GM06990 (cell line): ENCODE measurements around the gene SEMA4A.

Experiments
- DNase-seq: peaks from one replicate; pipeline ENCODE4 v3.0.0-alpha.2; 2011; ENCODE audit not compliant: insufficient read length; ENCODE audit errors: extremely low read depth
- H3K27me3 ChIP-seq: replicated peaks from 2 replicates; pipeline ENCODE4 v1.6.0; 2011; ENCODE audit warnings: low read length; ENCODE audit not compliant: control insufficient read depth, insufficient read depth
- H3K36me3 ChIP-seq: 2 replicates; pipeline ENCODE4 v1.5.1; 2011; ENCODE audit warnings: low read length; ENCODE audit not compliant: control insufficient read depth, insufficient read depth
- H3K4me3 ChIP-seq: replicated peaks from 2 replicates; pipeline ENCODE4 v1.5.1; 2011; ENCODE audit warnings: low read depth, mild to moderate bottlenecking, control low read depth, low read length
- TF ChIP-seq, protein P1 (sequence below): IDR thresholded peaks from 2 replicates; pipeline ENCODE4 v1.5.1; 2011; ENCODE audit warnings: low read length, control low read depth, mild to moderate bottlenecking, inconsistent platforms; ENCODE audit not compliant: insufficient read depth, poor library complexity, severe bottlenecking

The SEMA4A gene

DNA sequence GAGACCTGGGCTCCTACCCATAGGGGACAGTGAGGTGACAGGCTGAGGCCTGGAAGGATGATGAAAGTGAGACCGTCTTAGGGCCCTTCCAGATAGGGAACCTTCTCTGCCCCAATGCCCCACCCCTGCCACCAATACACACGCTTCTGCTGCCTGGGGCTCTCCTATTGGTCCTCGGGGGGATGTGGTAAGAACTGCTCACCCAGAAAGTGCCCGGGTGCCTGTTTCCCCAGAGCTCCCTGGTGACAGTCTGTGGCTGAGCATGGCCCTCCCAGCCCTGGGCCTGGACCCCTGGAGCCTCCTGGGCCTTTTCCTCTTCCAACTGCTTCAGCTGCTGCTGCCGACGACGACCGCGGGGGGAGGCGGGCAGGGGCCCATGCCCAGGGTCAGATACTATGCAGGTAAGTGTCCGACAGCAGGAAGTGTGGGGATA is 948 bp downstream of the SEMA4A start:
- Histone ChIP-seq H3K4me3 (peak overlapping the region; percentile 71), H3K27me3 (no peaks in the 10 kb centered on the region)
- DNase-seq, result peak; percentile 73

DNA sequence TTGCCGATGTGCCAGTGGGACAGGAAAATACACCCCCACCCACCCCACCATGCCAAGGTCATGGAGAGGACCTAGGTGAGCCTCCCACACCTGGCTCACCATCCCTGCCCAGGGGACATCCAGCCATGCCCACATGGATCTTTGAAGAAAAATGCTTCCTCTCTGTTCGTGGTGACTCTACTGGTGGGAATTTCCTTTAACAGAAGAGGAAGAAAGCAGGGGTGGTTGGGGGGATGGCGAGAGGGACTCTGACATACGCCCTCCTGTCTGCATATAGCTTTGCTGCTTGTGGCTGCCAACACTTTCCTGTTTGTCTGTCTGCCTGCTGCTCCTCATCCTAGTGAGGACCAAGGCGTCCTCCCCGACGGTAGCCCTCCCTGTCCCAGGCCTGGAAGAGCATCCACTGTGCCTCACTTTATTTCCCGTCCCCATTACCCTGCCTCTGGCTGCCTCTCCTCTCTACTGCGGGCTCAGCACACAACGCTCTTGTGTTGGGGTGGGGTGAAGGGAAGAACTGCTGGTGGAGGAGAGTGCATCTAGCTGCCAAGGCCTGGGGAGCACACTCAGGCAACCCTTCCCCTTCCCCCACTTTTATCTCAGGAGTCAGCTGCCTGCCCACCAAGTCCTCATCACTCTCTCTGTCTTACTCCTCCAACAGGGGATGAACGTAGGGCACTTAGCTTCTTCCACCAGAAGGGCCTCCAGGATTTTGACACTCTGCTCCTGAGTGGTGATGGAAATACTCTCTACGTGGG is 2.5 kb downstream of the SEMA4A start:
- no peaks in the 10 kb centered on the region for H3K27me3 ChIP-seq
- TF ChIP-seq, protein P1, sequence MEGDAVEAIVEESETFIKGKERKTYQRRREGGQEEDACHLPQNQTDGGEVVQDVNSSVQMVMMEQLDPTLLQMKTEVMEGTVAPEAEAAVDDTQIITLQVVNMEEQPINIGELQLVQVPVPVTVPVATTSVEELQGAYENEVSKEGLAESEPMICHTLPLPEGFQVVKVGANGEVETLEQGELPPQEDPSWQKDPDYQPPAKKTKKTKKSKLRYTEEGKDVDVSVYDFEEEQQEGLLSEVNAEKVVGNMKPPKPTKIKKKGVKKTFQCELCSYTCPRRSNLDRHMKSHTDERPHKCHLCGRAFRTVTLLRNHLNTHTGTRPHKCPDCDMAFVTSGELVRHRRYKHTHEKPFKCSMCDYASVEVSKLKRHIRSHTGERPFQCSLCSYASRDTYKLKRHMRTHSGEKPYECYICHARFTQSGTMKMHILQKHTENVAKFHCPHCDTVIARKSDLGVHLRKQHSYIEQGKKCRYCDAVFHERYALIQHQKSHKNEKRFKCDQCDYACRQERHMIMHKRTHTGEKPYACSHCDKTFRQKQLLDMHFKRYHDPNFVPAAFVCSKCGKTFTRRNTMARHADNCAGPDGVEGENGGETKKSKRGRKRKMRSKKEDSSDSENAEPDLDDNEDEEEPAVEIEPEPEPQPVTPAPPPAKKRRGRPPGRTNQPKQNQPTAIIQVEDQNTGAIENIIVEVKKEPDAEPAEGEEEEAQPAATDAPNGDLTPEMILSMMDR, result no peak
- H3K4me3 ChIP-seq, result peak overlapping the region; percentile 71
- DNase-seq, result no peak
- peaks cover 13% of the 10 kb centered on the region for H3K36me3 ChIP-seq

More for the DNA sequence above, 948 bp downstream of the SEMA4A start:
- TF ChIP-seq, protein P1, result no peak
- peaks cover 5% of the 10 kb centered on the region for H3K36me3 ChIP-seq

DNA sequence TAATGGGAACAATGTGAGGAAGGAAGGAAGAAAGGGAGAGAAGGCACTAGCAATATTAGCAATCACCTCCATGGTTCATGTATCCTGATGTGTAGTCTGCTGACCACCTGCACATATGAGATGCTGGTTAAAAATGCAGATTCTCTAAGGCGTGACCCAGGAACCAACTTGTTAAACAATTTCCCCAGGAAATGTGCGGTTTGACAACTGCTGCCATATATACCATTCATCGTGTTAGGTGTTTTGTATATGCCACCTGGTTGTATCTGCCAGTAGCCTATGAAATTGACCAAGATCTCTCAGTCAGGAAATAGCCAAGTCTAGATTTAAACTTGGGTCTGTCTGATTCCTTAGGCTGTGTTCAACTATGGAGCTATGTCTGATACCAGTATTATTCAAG is 4.1 kb downstream of the SEMA4A start:
- H3K36me3 ChIP-seq, result peaks cover 17% of the 10 kb centered on the region
- DNase-seq, result no peak
- H3K4me3 ChIP-seq, result peak overlapping the region; percentile 19; the same call in 1 of the 2 replicates
- H3K27me3 ChIP-seq, result no peaks in the 10 kb centered on the region
- TF ChIP-seq, protein P1, result no peak

DNA sequence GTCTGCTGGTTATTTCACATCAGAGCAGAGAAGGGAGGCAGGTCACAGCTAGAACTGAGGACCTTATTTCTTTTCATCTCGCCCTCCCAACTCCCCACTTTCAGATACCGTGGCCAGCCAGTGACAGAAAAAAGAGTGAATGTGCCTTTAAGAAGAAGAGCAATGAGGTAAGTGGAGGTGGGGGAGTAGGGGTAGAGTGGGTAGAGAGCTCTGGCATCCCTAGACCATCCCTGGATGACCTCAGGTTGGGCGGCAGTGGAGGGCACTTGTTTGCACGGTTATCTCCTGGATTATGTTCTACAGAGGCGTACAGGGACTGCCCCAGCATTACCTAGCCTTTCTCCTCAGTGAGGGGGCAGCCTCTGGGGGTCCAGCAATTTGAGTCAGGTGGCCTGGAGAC is 4.6 kb downstream of the SEMA4A start:
- H3K27me3 ChIP-seq, result no peaks in the 10 kb centered on the region
- no peak for DNase-seq
- TF ChIP-seq, protein P1, result no peak
- peak overlapping the region; percentile 15; the same call in 1 of the 2 replicates for H3K4me3 ChIP-seq
- H3K36me3 ChIP-seq, result peaks cover 20% of the 10 kb centered on the region

DNA sequence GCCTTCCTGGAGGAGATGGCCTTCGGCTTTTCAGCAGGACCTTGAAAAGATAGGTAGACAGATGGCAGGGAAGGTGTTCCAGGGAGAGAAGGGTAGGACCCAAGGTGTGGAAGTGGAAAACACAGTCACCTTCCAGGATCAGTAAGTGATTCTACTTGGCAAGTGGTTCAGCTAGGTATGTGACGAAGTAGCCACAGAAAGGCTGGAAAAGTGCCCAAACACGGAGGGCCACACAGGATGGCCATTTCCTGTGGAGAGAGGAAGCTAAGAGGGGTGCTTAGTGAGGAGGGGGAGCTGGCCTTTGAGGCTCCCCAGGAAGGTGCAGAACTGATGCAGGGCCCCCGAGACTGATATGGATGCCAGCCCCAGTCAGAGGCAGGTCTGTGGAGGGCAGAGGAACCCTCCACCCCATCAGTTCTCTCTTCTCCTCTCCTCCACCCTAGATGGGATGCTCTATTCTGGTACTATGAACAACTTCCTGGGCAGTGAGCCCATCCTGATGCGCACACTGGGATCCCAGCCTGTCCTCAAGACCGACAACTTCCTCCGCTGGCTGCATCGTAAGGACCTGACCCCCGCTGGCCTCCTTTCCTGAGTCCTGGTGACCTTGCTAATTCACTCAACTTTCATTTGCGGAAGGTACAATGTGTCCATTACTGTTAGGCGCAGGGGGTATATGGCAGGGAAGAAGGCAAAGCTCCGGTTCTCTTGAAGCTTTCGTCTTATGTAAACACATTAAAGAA is 6.8 kb downstream of the SEMA4A start:
- TF ChIP-seq, protein P1, result no peak
- no peak for DNase-seq
- no peaks in the 10 kb centered on the region for H3K27me3 ChIP-seq
- H3K36me3 ChIP-seq, result peaks cover 27% of the 10 kb centered on the region
- H3K4me3 ChIP-seq, result no peak overlapping the region
